ENCODE results near the gene DPEP2NB.

- no peak for TF ChIP-seq CTCF (IDR thresholded peaks at IDR 0.05)
- no peak for TF ChIP-seq POLR2A (IDR thresholded peaks at IDR 0.05)
These were observed 49.8 kb downstream of the DPEP2NB start for GRCh38 chr16:67965668-67966548.
